K562 (cell line): Measurements from ENCODE around the gene PUS3. TPM values are rescaled to one million over a fixed set of nuclear protein-coding genes. Genes with fewer than 3 reads are reported as not detected.

Experiments used
- C11orf30 ChIP-seq: fragments of 450-650 bp; IDR thresholded peaks from 2 replicates; pipeline ENCODE4 v1.6.1; 2016; ENCODE audit warnings: low read depth, mild to moderate bottlenecking
- CHD1 ChIP-seq: fragments of 200-600 bp; sonication (generic); IDR thresholded peaks from one replicate; pipeline ENCODE4 v1.6.1; 2012; ENCODE audit warnings: mild to moderate bottlenecking, moderate library complexity, low read length, inconsistent platforms
- E2F6 ChIP-seq, 2 experiments: IDR thresholded peaks; 2 replicates each; pipeline ENCODE4 v1.6.1; 2011; ENCODE audit warnings: borderline replicate concordance in 1 of 2, control low read depth in 1 of 2, low read depth in 1 of 2, low read length in 1 of 2, mild to moderate bottlenecking in 1 of 2, mixed read lengths in 1 of 2, moderate library complexity in 1 of 2; ENCODE audit not compliant: insufficient read depth in 1 of 2, insufficient read length in 1 of 2, poor library complexity in 1 of 2, severe bottlenecking in 1 of 2; ENCODE audit errors: extremely low read depth in 1 of 2
- ELF1 ChIP-seq: fragments of 200-800 bp; sonication (Bioruptor generic); IDR thresholded peaks from 2 replicates; pipeline ENCODE4 v1.6.1; 2016; ENCODE audit warnings: missing genetic modification characterization, missing compliant biosample characterization
- HCFC1 ChIP-seq: IDR thresholded peaks from 2 replicates; pipeline ENCODE4 v1.6.1; 2012; ENCODE audit warnings: low read depth, low read length, improper control_type of control experiment
- HNRNPL ChIP-seq: fragments of 200-400 bp; formaldehyde crosslinking; IDR thresholded peaks from 2 replicates; pipeline ENCODE4 v1.6.1; 2017; ENCODE audit warnings: low read depth, mild to moderate bottlenecking, low read length
- HNRNPLL ChIP-seq: fragments of 200-400 bp; formaldehyde crosslinking; IDR thresholded peaks from 2 replicates; pipeline ENCODE4 v1.6.1; 2017; ENCODE audit warnings: low read length, low read depth, mild to moderate bottlenecking; ENCODE audit not compliant: poor library complexity, severe bottlenecking
- MYC ChIP-seq, 2 experiments: fragments of 250-450 bp in 1 of 2; sonication (Bioruptor Pico) in 1 of 2; IDR thresholded peaks; 2 replicates each; pipeline versions ENCODE4 v1.5.1 to v1.6.1; 2012 to 2021; ENCODE audit warnings: low read depth in 2 of 2, borderline replicate concordance in 1 of 2, improper control_type of control experiment in 1 of 2, low read length in 1 of 2, mild to moderate bottlenecking in 1 of 2, moderate library complexity in 1 of 2
- RBM25 ChIP-seq: fragments of 200-400 bp; formaldehyde crosslinking; IDR thresholded peaks from 2 replicates; pipeline ENCODE4 v1.6.1; 2018; ENCODE audit warnings: low read length, low read depth, moderate library complexity; ENCODE audit not compliant: severe bottlenecking
- STAT6 ChIP-seq: sonication (generic); formaldehyde crosslinking; IDR thresholded peaks from 2 replicates; pipeline ENCODE4 v1.8.1; 2023; ENCODE audit warnings: mild to moderate bottlenecking, missing genetic modification reagents
- TAL1 ChIP-seq: fragments of 450-650 bp; IDR thresholded peaks from 2 replicates; pipeline ENCODE4 v1.6.1; 2016; ENCODE audit warnings: mild to moderate bottlenecking
- TARDBP ChIP-seq: fragments of 450-650 bp; IDR thresholded peaks from 2 replicates; pipeline ENCODE4 v1.6.1; 2016
- TEAD1 ChIP-seq, 2 experiments: fragments of 450-650 bp in 1 of 2; sonication (generic) in 1 of 2; formaldehyde crosslinking; IDR thresholded peaks; 2 replicates each; pipeline versions ENCODE4 v1.4.0 to v1.8.0; 2020 to 2022; ENCODE audit warnings: mild to moderate bottlenecking in 2 of 2, missing genetic modification reagents in 1 of 2
- TEAD2 ChIP-seq: fragments of 450-650 bp; IDR thresholded peaks from 2 replicates; pipeline ENCODE4 v1.6.1; 2016; ENCODE audit warnings: missing genetic modification characterization, control low read depth, missing compliant biosample characterization
- TRIM28 ChIP-seq: fragments of 450-650 bp; IDR thresholded peaks from 2 replicates; pipeline ENCODE4 v1.6.1; 2017
- ZC3H11A ChIP-seq: IDR thresholded peaks from 2 replicates; pipeline ENCODE4 v1.6.1; 2012; ENCODE audit warnings: low read depth, low read length, improper control_type of control experiment
- ZNF274 ChIP-seq: IDR thresholded peaks from 2 replicates; pipeline ENCODE4 v1.6.1; 2011; ENCODE audit warnings: low read depth, mild to moderate bottlenecking, low read length, moderate library complexity, borderline replicate concordance
- ZNF277 ChIP-seq: fragments of 250-450 bp; sonication (Bioruptor Pico); IDR thresholded peaks from 2 replicates; pipeline ENCODE4 v1.8.0; 2022; ENCODE audit warnings: inconsistent platforms, mild to moderate bottlenecking, moderate library complexity, borderline replicate concordance
- ZNF311 ChIP-seq: fragments of 250-450 bp; sonication (Bioruptor Pico); IDR thresholded peaks from 2 replicates; pipeline ENCODE4 v1.4.0; 2020; ENCODE audit warnings: mild to moderate bottlenecking, moderate library complexity
- ZNF347 ChIP-seq: fragments of 450-650 bp; formaldehyde crosslinking; IDR thresholded peaks from 2 replicates; pipeline ENCODE4 v1.4.0; 2020; ENCODE audit warnings: low read depth, mild to moderate bottlenecking, moderate library complexity
- ZNF507 ChIP-seq: conservative IDR thresholded peaks from 2 replicates; pipeline ENCODE4 v1.6.1; 2017; ENCODE audit warnings: missing genetic modification characterization, missing compliant biosample characterization
- ZNF583 ChIP-seq: fragments of 250-450 bp; sonication (Bioruptor Pico); IDR thresholded peaks from 2 replicates; pipeline ENCODE4 v1.4.0; 2020
- ZNF589 ChIP-seq: fragments of 200-800 bp; sonication (Bioruptor generic); IDR thresholded peaks from 2 replicates; pipeline ENCODE4 v1.6.1; 2016; ENCODE audit warnings: low read depth, missing genetic modification characterization, missing compliant biosample characterization
- polyA plus RNA-seq, 8 experiments: library from polyadenylated mRNA; depleted of rRNA in 4 of 8; stranded (reverse) in 5 of 8; unstranded in 3 of 8; fragments of >200 nt; fragmentation: Nextera tagmentation in 2 of 8; fragmentation: Illumina TruSeq in 1 of 8; extraction: Ambion mirVana in 2 of 8; extraction: Trizol in 1 of 8; gene quantifications; 2 replicates each; pipeline versions ENCODE4 v1.2.1 to v1.2.3, GENCODE V29; 2011 to 2014; ENCODE audit warnings: inconsistent platforms in 1 of 8, missing spikeins in 1 of 8
- total RNA-seq, 7 experiments: library from RNA; depleted of rRNA in 6 of 7; stranded (reverse); fragments of >200 nt in 6 of 7; fragmentation: Illumina TruSeq in 2 of 7; extraction: Trizol in 2 of 7; gene quantifications; 2 replicates each; pipeline versions ENCODE4 v1.2.1 to v1.2.3, GENCODE V29; 2011 to 2021; ENCODE audit warnings: low replicate concordance in 1 of 7

PUS3 gene
- total and polyA plus RNA-seq, 9 of the 15 experiments (the other 6 are each of a cell fraction or from before 2014, with no cell fraction given): 16.5 to 49.2 (median 35.9) TPM

GRCh38 chr11:125887373-125888324 lies 15.4 kb downstream of the PUS3 start, which contains the start of gene HYLS1 (continued):
- no peak for TF ChIP-seq TEAD2 (tag)
- TF ChIP-seq ZNF277 (CRISPR knock-in tag): no peak
- no peak for TF ChIP-seq ZNF583 (CRISPR knock-in tag)
- peak; percentile 6 for TF ChIP-seq RBM25
- peak; percentile 100 for TF ChIP-seq HNRNPLL
- TF ChIP-seq ELF1 (tag): peak; percentile 79
- TF ChIP-seq ZNF347 (CRISPR knock-in tag): no peak
- no peak for TF ChIP-seq TRIM28
- TF ChIP-seq E2F6 (IDR thresholded peaks at IDR 0.05; ENCODE audit: borderline replicate concordance in 1 of 2, extremely low read depth in 1 of 2, insufficient read depth in 1 of 2, insufficient read length in 1 of 2, low read depth in 1 of 2, low read length in 1 of 2, poor library complexity in 1 of 2, severe bottlenecking in 1 of 2): peak; percentile 53 to 75
- no peak for TF ChIP-seq CHD1
- no peak for TF ChIP-seq C11orf30
- no peak for TF ChIP-seq ZNF507 (tag)
- peak; percentile 30; the same call in 1 of the 2 replicates for TF ChIP-seq HCFC1
- TF ChIP-seq TARDBP: no peak
- no peak for TF ChIP-seq ZNF311
- no peak for TF ChIP-seq ZNF589 (CRISPR knock-in tag)
- TF ChIP-seq TAL1: no peak
- TF ChIP-seq TEAD1 (CRISPR knock-in tag; IDR thresholded peaks at IDR 0.05): no peak
- TF ChIP-seq STAT6: no peak
- no peak for TF ChIP-seq ZC3H11A
- peak; percentile 34; the same call in 1 of the 2 replicates for TF ChIP-seq HNRNPL
- TF ChIP-seq ZNF274: no peak
- TF ChIP-seq MYC (IDR thresholded peaks at IDR 0.05; ENCODE audit: low read depth, low read length): peak; percentile 58; the same call in 1 of the 2 replicates
- no peak for TF ChIP-seq MYC (CRISPR knock-in tag; IDR thresholded peaks at IDR 0.05; ENCODE audit: borderline replicate concordance, low read depth)
